A673 (cell line): ENCODE measurements around the gene ZFYVE28.

ENCODE experiments used
- CTCF ChIP-seq: fragments of 300-800, 200-600 bp; sonication (generic); conservative IDR thresholded peaks from 2 replicates; pipeline ENCODE4 v1.5.1; 2017; ENCODE audit warnings: low read depth, mild to moderate bottlenecking, antibody characterized with exemption, low read length, moderate library complexity, mixed read lengths
- EZH2 ChIP-seq: fragments of 200-600 bp; sonication (generic); IDR thresholded peaks from 2 replicates; pipeline ENCODE4 v1.6.1; 2017; ENCODE audit warnings: borderline replicate concordance, low read depth, mild to moderate bottlenecking, mixed read lengths, antibody characterized with exemption, low read length; ENCODE audit not compliant: poor library complexity, severe bottlenecking

- no peak for TF ChIP-seq EZH2
- no peak for TF ChIP-seq CTCF
These were observed 23.9 kb upstream of the ZFYVE28 start for GRCh38 chr4:2442175-2442993.
